ENCODE results near the gene SMPD3.

Gene SMPD3

GRCh38 chr16:68411086-68411485 lies 37.2 kb downstream of the SMPD3 start:
- H3K27me3 ChIP-seq (ENCODE audit: control insufficient read depth, insufficient read depth, low read length), result no peaks in the 10 kb centered on the region
- no peak overlapping the region for H3K9ac ChIP-seq (ENCODE audit: low read depth, low read length)
- H3K4me3 ChIP-seq (ENCODE audit: low read depth, low read length), result no peak overlapping the region
- peaks cover 2% of the 10 kb centered on the region for H3K36me3 ChIP-seq (ENCODE audit: control insufficient read depth, insufficient read depth, low read length)
- peaks cover 16% of the 10 kb centered on the region for H3K4me1 ChIP-seq (ENCODE audit: control insufficient read depth, insufficient read depth, low read length)
- no peaks in the 10 kb centered on the region for H3K9me3 ChIP-seq (ENCODE audit: control insufficient read depth, insufficient read depth, low read length)

GRCh38 chr16:68408967-68409366 lies 39.3 kb downstream of the SMPD3 start:
- Histone ChIP-seq H3K9me3 (ENCODE audit: control insufficient read depth, insufficient read depth, low read length) (no peaks in the 10 kb centered on the region), H3K27me3 (ENCODE audit: control insufficient read depth, insufficient read depth, low read length) (no peaks in the 10 kb centered on the region), H3K36me3 (ENCODE audit: control insufficient read depth, insufficient read depth, low read length) (no peaks in the 10 kb centered on the region), H3K9ac (ENCODE audit: low read depth, low read length) (no peak overlapping the region), H3K4me1 (ENCODE audit: control insufficient read depth, insufficient read depth, low read length) (peaks cover 16% of the 10 kb centered on the region), H3K4me3 (ENCODE audit: low read depth, low read length) (no peak overlapping the region)

GRCh38 chr16:68408428-68408827 lies 39.9 kb downstream of the SMPD3 start:
- no peaks in the 10 kb centered on the region for H3K9me3 ChIP-seq (ENCODE audit: control insufficient read depth, insufficient read depth, low read length)
- peaks cover 16% of the 10 kb centered on the region for H3K4me1 ChIP-seq (ENCODE audit: control insufficient read depth, insufficient read depth, low read length)
- no peak overlapping the region for H3K9ac ChIP-seq (ENCODE audit: low read depth, low read length)
- H3K4me3 ChIP-seq (ENCODE audit: low read depth, low read length), result no peak overlapping the region
- H3K27me3 ChIP-seq (ENCODE audit: control insufficient read depth, insufficient read depth, low read length), result no peaks in the 10 kb centered on the region
- H3K36me3 ChIP-seq (ENCODE audit: control insufficient read depth, insufficient read depth, low read length), result no peaks in the 10 kb centered on the region

GRCh38 chr16:68406458-68407152 lies 41.7 kb downstream of the SMPD3 start:
- Histone ChIP-seq H3K27me3 (ENCODE audit: control insufficient read depth, insufficient read depth, low read length) (no peaks in the 10 kb centered on the region), H3K4me3 (ENCODE audit: low read depth, low read length) (no peak overlapping the region), H3K9me3 (ENCODE audit: control insufficient read depth, insufficient read depth, low read length) (no peaks in the 10 kb centered on the region), H3K9ac (ENCODE audit: low read depth, low read length) (no peak overlapping the region), H3K4me1 (ENCODE audit: control insufficient read depth, insufficient read depth, low read length) (peaks cover 16% of the 10 kb centered on the region), H3K36me3 (ENCODE audit: control insufficient read depth, insufficient read depth, low read length) (no peaks in the 10 kb centered on the region)

GRCh38 chr16:68404736-68405345 lies 43.5 kb downstream of the SMPD3 start:
- H3K9ac ChIP-seq (ENCODE audit: low read depth, low read length), result no peak overlapping the region
- H3K9me3 ChIP-seq (ENCODE audit: control insufficient read depth, insufficient read depth, low read length), result no peaks in the 10 kb centered on the region
- H3K27me3 ChIP-seq (ENCODE audit: control insufficient read depth, insufficient read depth, low read length), result no peaks in the 10 kb centered on the region
- H3K36me3 ChIP-seq (ENCODE audit: control insufficient read depth, insufficient read depth, low read length), result no peaks in the 10 kb centered on the region
- no peak overlapping the region for H3K4me3 ChIP-seq (ENCODE audit: low read depth, low read length)
- H3K4me1 ChIP-seq (ENCODE audit: control insufficient read depth, insufficient read depth, low read length), result peaks cover 16% of the 10 kb centered on the region

GRCh38 chr16:68403704-68404103 lies 44.6 kb downstream of the SMPD3 start:
- H3K4me1 ChIP-seq (ENCODE audit: control insufficient read depth, insufficient read depth, low read length), result peaks cover 13% of the 10 kb centered on the region
- no peak overlapping the region for H3K9ac ChIP-seq (ENCODE audit: low read depth, low read length)
- H3K27me3 ChIP-seq (ENCODE audit: control insufficient read depth, insufficient read depth, low read length), result no peaks in the 10 kb centered on the region
- no peak overlapping the region for H3K4me3 ChIP-seq (ENCODE audit: low read depth, low read length)
- no peaks in the 10 kb centered on the region for H3K9me3 ChIP-seq (ENCODE audit: control insufficient read depth, insufficient read depth, low read length)
- H3K36me3 ChIP-seq (ENCODE audit: control insufficient read depth, insufficient read depth, low read length), result no peaks in the 10 kb centered on the region

GRCh38 chr16:68403177-68403576 lies 45.1 kb downstream of the SMPD3 start:
- Histone ChIP-seq H3K4me3 (ENCODE audit: low read depth, low read length) (no peak overlapping the region), H3K9ac (ENCODE audit: low read depth, low read length) (no peak overlapping the region), H3K4me1 (ENCODE audit: control insufficient read depth, insufficient read depth, low read length) (peaks cover 12% of the 10 kb centered on the region), H3K27me3 (ENCODE audit: control insufficient read depth, insufficient read depth, low read length) (no peaks in the 10 kb centered on the region), H3K9me3 (ENCODE audit: control insufficient read depth, insufficient read depth, low read length) (no peaks in the 10 kb centered on the region), H3K36me3 (ENCODE audit: control insufficient read depth, insufficient read depth, low read length) (no peaks in the 10 kb centered on the region)

- Histone ChIP-seq H3K27me3 (ENCODE audit: control insufficient read depth, insufficient read depth, low read length) (no peaks in the 10 kb centered on the region), H3K9me3 (ENCODE audit: control insufficient read depth, insufficient read depth, low read length) (no peaks in the 10 kb centered on the region), H3K36me3 (ENCODE audit: control insufficient read depth, insufficient read depth, low read length) (no peaks in the 10 kb centered on the region), H3K4me3 (ENCODE audit: low read depth, low read length) (no peak overlapping the region), H3K9ac (ENCODE audit: low read depth, low read length) (no peak overlapping the region), H3K4me1 (ENCODE audit: control insufficient read depth, insufficient read depth, low read length) (peaks cover 12% of the 10 kb centered on the region)
Measured at GRCh38 chr16:68402748-68403040, 45.6 kb downstream of the SMPD3 start.

- Histone ChIP-seq H3K27me3 (ENCODE audit: control insufficient read depth, insufficient read depth, low read length) (no peaks in the 10 kb centered on the region), H3K36me3 (ENCODE audit: control insufficient read depth, insufficient read depth, low read length) (no peaks in the 10 kb centered on the region), H3K4me3 (ENCODE audit: low read depth, low read length) (no peak overlapping the region), H3K9me3 (ENCODE audit: control insufficient read depth, insufficient read depth, low read length) (no peaks in the 10 kb centered on the region), H3K4me1 (ENCODE audit: control insufficient read depth, insufficient read depth, low read length) (peaks cover 16% of the 10 kb centered on the region), H3K9ac (ENCODE audit: low read depth, low read length) (no peak overlapping the region)
Measured at GRCh38 chr16:68401871-68402747, 46.2 kb downstream of the SMPD3 start.

GRCh38 chr16:68400924-68401460 lies 47.3 kb downstream of the SMPD3 start:
- peaks cover 14% of the 10 kb centered on the region for H3K4me1 ChIP-seq (ENCODE audit: control insufficient read depth, insufficient read depth, low read length)
- no peaks in the 10 kb centered on the region for H3K36me3 ChIP-seq (ENCODE audit: control insufficient read depth, insufficient read depth, low read length)
- H3K9me3 ChIP-seq (ENCODE audit: control insufficient read depth, insufficient read depth, low read length), result no peaks in the 10 kb centered on the region
- no peaks in the 10 kb centered on the region for H3K27me3 ChIP-seq (ENCODE audit: control insufficient read depth, insufficient read depth, low read length)
- H3K9ac ChIP-seq (ENCODE audit: low read depth, low read length), result no peak overlapping the region
- no peak overlapping the region for H3K4me3 ChIP-seq (ENCODE audit: low read depth, low read length)

GRCh38 chr16:68400083-68400923 lies 48.0 kb downstream of the SMPD3 start:
- H3K4me3 ChIP-seq (ENCODE audit: low read depth, low read length), result no peak overlapping the region
- H3K27me3 ChIP-seq (ENCODE audit: control insufficient read depth, insufficient read depth, low read length), result no peaks in the 10 kb centered on the region
- no peaks in the 10 kb centered on the region for H3K9me3 ChIP-seq (ENCODE audit: control insufficient read depth, insufficient read depth, low read length)
- H3K4me1 ChIP-seq (ENCODE audit: control insufficient read depth, insufficient read depth, low read length), result peaks cover 14% of the 10 kb centered on the region
- H3K36me3 ChIP-seq (ENCODE audit: control insufficient read depth, insufficient read depth, low read length), result no peaks in the 10 kb centered on the region
- H3K9ac ChIP-seq (ENCODE audit: low read depth, low read length), result no peak overlapping the region
